ENCODE results near the gene XAGE2.

GRCh38 chrX:52424656-52425055, 55.8 kb downstream of the XAGE2 start:
- TF ChIP-seq, protein P1, sequence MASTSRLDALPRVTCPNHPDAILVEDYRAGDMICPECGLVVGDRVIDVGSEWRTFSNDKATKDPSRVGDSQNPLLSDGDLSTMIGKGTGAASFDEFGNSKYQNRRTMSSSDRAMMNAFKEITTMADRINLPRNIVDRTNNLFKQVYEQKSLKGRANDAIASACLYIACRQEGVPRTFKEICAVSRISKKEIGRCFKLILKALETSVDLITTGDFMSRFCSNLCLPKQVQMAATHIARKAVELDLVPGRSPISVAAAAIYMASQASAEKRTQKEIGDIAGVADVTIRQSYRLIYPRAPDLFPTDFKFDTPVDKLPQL (IDR thresholded peaks at IDR 0.05; ENCODE audit: extremely low read depth, insufficient read length), result no peak
- TF ChIP-seq NR0B1 (IDR thresholded peaks at IDR 0.05; ENCODE audit: partially characterized antibody) (no peak), ATF7 (IDR thresholded peaks at IDR 0.05) (no peak), SIN3B (IDR thresholded peaks at IDR 0.05; ENCODE audit: low read depth) (no peak), MTA3 (IDR thresholded peaks at IDR 0.05; ENCODE audit: borderline replicate concordance) (no peak), GABPA (tag; conservative IDR thresholded peaks at IDR 0.05; ENCODE audit: low read depth) (no peak), ZBTB5 (IDR thresholded peaks at IDR 0.05) (no peak), ZNF274 (IDR thresholded peaks at IDR 0.05; ENCODE audit: borderline replicate concordance, low read depth, low read length) (no peak), USF1 (CRISPR knock-in tag; IDR thresholded peaks at IDR 0.05) (no peak), NRF1 (conservative IDR thresholded peaks at IDR 0.05 in 1 of 2, IDR thresholded peaks at IDR 0.05 in 1 of 2) (no peak), ZBTB33 (CRISPR knock-in tag; IDR thresholded peaks at IDR 0.05) (no peak), CBX8 (IDR thresholded peaks at IDR 0.05; ENCODE audit: borderline replicate concordance, extremely low read depth, low read depth, low read length, poor library complexity, severe bottlenecking) (no peak)
